ENCODE measurements around the gene SDK1.
"Not testable (repeated sequence)": the region's sequence is repeated elsewhere in the genome, so short reads cannot be mapped to it uniquely, and the experiment has no call there.

Gene SDK1

GRCh38 chr7:4222676-4223075, 921.6 kb downstream of the SDK1 start:
- no peak for DNase-seq (ENCODE audit: low read depth in 3 of 3)

GRCh38 chr7:4225361-4225771, 924.3 kb downstream of the SDK1 start:
- DNase-seq (ENCODE audit: low read depth in 3 of 3), result no peak

GRCh38 chr7:4225881-4226523, 925.0 kb downstream of the SDK1 start:
- DNase-seq (ENCODE audit: low read depth in 3 of 3), result no peak

- no peak for DNase-seq (ENCODE audit: low read depth in 3 of 3)
Observed at GRCh38 chr7:4226524-4226882, 925.5 kb downstream of the SDK1 start.

- no peak for DNase-seq (ENCODE audit: low read depth in 3 of 3)
Observed at GRCh38 chr7:4227105-4228010, 926.3 kb downstream of the SDK1 start.

GRCh38 chr7:4230352-4230751, 929.3 kb downstream of the SDK1 start:
- DNase-seq (ENCODE audit: low read depth in 3 of 3), result no peak

GRCh38 chr7:4233146-4233545, 932.1 kb downstream of the SDK1 start:
- no peak for DNase-seq (ENCODE audit: low read depth in 3 of 3)

- DNase-seq (ENCODE audit: low read depth in 3 of 3), result no peak
Observed at GRCh38 chr7:4233621-4234497, 932.8 kb downstream of the SDK1 start.

- DNase-seq (ENCODE audit: low read depth in 3 of 3), result no peak
Observed at GRCh38 chr7:4234498-4234855, 933.4 kb downstream of the SDK1 start.

- DNase-seq (ENCODE audit: low read depth in 3 of 3), result no peak
Observed at GRCh38 chr7:4234886-4235285, 933.8 kb downstream of the SDK1 start.

GRCh38 chr7:4235596-4235995, 934.5 kb downstream of the SDK1 start:
- no peak for DNase-seq (ENCODE audit: low read depth in 3 of 3)

GRCh38 chr7:4236389-4236788, 935.3 kb downstream of the SDK1 start:
- DNase-seq (ENCODE audit: low read depth in 3 of 3), result no peak

- DNase-seq (ENCODE audit: low read depth in 3 of 3), result not testable (repeated sequence)
Observed at GRCh38 chr7:4236873-4237272, 935.8 kb downstream of the SDK1 start.

GRCh38 chr7:4237296-4238235, 936.5 kb downstream of the SDK1 start:
- DNase-seq (ENCODE audit: low read depth in 3 of 3), result no peak

- no peak for DNase-seq (ENCODE audit: low read depth in 3 of 3)
Observed at GRCh38 chr7:4238861-4239260, 937.8 kb downstream of the SDK1 start.

GRCh38 chr7:4240042-4240441, 939.0 kb downstream of the SDK1 start:
- no peak for DNase-seq (ENCODE audit: low read depth in 3 of 3)

GRCh38 chr7:4240520-4241303, 939.7 kb downstream of the SDK1 start:
- no peak for DNase-seq (ENCODE audit: low read depth in 3 of 3)

GRCh38 chr7:4241304-4241612, 940.2 kb downstream of the SDK1 start:
- no peak for DNase-seq (ENCODE audit: low read depth in 3 of 3)

- no peak for DNase-seq (ENCODE audit: low read depth in 3 of 3)
Observed at GRCh38 chr7:4241791-4242190, 940.7 kb downstream of the SDK1 start.

GRCh38 chr7:4242706-4243105, 941.7 kb downstream of the SDK1 start:
- DNase-seq (ENCODE audit: low read depth in 3 of 3), result no peak

- no peak for DNase-seq (ENCODE audit: low read depth in 3 of 3)
Observed at GRCh38 chr7:4244041-4244440, 943.0 kb downstream of the SDK1 start.
